Keratinocyte (primary cell): ENCODE results near the gene APPL2. TPM values are rescaled to one million over a fixed set of nuclear protein-coding genes. Genes with fewer than 3 reads are reported as not detected.

Source experiments
- DNase-seq: peaks from one replicate; pipeline ENCODE4 v3.0.0-alpha.2; 2011; ENCODE audit warnings: low read depth, missing footprints, low spot score
- FAIRE-seq: peaks from 2 replicates; lab custom pipeline; 2011; peaks lifted over from hg19 to GRCh38; lab: Jason Lieb, UNC
- H2AFZ ChIP-seq: 2 replicates; pipeline ENCODE4 v1.6.0; 2012; ENCODE audit warnings: low read length, control low read depth, inconsistent platforms; ENCODE audit not compliant: control insufficient read depth
- H3K27ac ChIP-seq: 2 replicates; pipeline ENCODE4 v1.5.1; 2011; ENCODE audit warnings: low read length; ENCODE audit not compliant: control insufficient read depth, insufficient read depth
- H3K27me3 ChIP-seq: 3 replicates; pipeline ENCODE4 v1.6.0; 2011; ENCODE audit warnings: low read length; ENCODE audit not compliant: control insufficient read depth, insufficient read depth; ENCODE audit errors: extremely low read depth
- H3K36me3 ChIP-seq, 2 experiments: 2 replicates in 1 of 2; 3 replicates in 1 of 2; pipeline ENCODE4 v1.5.1; 2011; ENCODE audit warnings: low read length in 2 of 2, mild to moderate bottlenecking in 1 of 2; ENCODE audit not compliant: control insufficient read depth in 2 of 2, insufficient read depth in 2 of 2; ENCODE audit errors: extremely low read depth in 1 of 2
- H3K4me1 ChIP-seq: 3 replicates; pipeline ENCODE4 v1.5.1; 2011; ENCODE audit warnings: low read length; ENCODE audit not compliant: control insufficient read depth, insufficient read depth; ENCODE audit errors: extremely low read depth
- H3K4me2 ChIP-seq: 3 replicates; pipeline ENCODE4 v1.6.0; 2011; ENCODE audit warnings: low read depth, low read length; ENCODE audit not compliant: control insufficient read depth, insufficient read depth; ENCODE audit errors: extremely low read depth
- H3K4me3 ChIP-seq, 3 experiments: fragments of 200-600 bp in 1 of 3; sonication (generic) in 1 of 3; 2 replicates in 2 of 3; 3 replicates in 1 of 3; pipeline ENCODE4 v1.5.1; 2011 to 2016; ENCODE audit warnings: low read length in 3 of 3, mild to moderate bottlenecking in 3 of 3, control low read depth in 2 of 3, inconsistent platforms in 1 of 3, low read depth in 1 of 3, mixed read lengths in 1 of 3, mixed run types in 1 of 3, moderate library complexity in 1 of 3; ENCODE audit not compliant: control insufficient read depth in 2 of 3, insufficient read depth in 2 of 3; ENCODE audit errors: extremely low read depth in 1 of 3
- H3K79me2 ChIP-seq: 2 replicates; pipeline ENCODE4 v1.6.0; 2012; ENCODE audit warnings: low read length; ENCODE audit not compliant: control insufficient read depth, insufficient read depth
- H3K9ac ChIP-seq: 3 replicates; pipeline ENCODE4 v1.6.0; 2011; ENCODE audit warnings: low read length; ENCODE audit not compliant: control insufficient read depth, insufficient read depth; ENCODE audit errors: extremely low read depth
- H3K9me1 ChIP-seq: 3 replicates; pipeline ENCODE4 v1.6.0; 2011; ENCODE audit warnings: low read length; ENCODE audit not compliant: control insufficient read depth, insufficient read depth; ENCODE audit errors: extremely low read depth
- H3K9me3 ChIP-seq: 2 replicates; pipeline ENCODE4 v1.5.1; 2012; ENCODE audit warnings: low read depth, low read length; ENCODE audit not compliant: control insufficient read depth
- H4K20me1 ChIP-seq: 3 replicates; pipeline ENCODE4 v1.6.0; 2011; ENCODE audit warnings: low read length; ENCODE audit not compliant: control insufficient read depth, insufficient read depth; ENCODE audit errors: extremely low read depth
- EZH2 ChIP-seq: IDR thresholded peaks from one replicate; pipeline ENCODE4 v1.6.1; 2012; ENCODE audit warnings: inconsistent platforms, mild to moderate bottlenecking, low read length, moderate library complexity
- dilution Hi-C: fragments of 300-500 bp; cut with MboI; formaldehyde crosslinking; loops from one replicate; pipeline ENCODE4 v1.7.0; 2020; ENCODE audit warnings: low sequenced_read_pairs; ENCODE audit not compliant: extremely low pct_ligation_motif_present
- polyA plus RNA-seq, 5 experiments: library from polyadenylated mRNA; depleted of rRNA in 3 of 5; stranded (reverse) in 3 of 5; stranded (forward) in 1 of 5; unstranded in 1 of 5; fragments of >200 nt; gene quantifications; 1 replicate in 1 of 5; 2 replicates in 3 of 5; 3 replicates in 1 of 5; pipeline versions ENCODE4 v1.2.1 to v1.2.3, GENCODE V29; 2011 to 2012; ENCODE audit warnings: missing spikeins in 2 of 5, low read depth in 1 of 5, low replicate concordance in 1 of 5
- TF ChIP-seq, protein P1 (sequence below), 3 experiments: IDR thresholded peaks in 1 of 3; conservative IDR thresholded peaks in 1 of 3; optimal IDR thresholded peaks in 1 of 3; 2 replicates in 2 of 3; 3 replicates in 1 of 3; pipeline versions ENCODE3 to v1.5.1; 2011; ENCODE audit warnings: low read length in 3 of 3, mild to moderate bottlenecking in 3 of 3, moderate library complexity in 2 of 3, control low read depth in 1 of 3, inconsistent platforms in 1 of 3; ENCODE audit not compliant: insufficient read depth in 2 of 3; ENCODE audit errors: extremely low read depth in 1 of 3

Gene APPL2
- polyA plus RNA-seq, 1 donor (not counting 4 experiments of a cell fraction or from before 2014, with no cell fraction given): 26.1 TPM

DNA sequence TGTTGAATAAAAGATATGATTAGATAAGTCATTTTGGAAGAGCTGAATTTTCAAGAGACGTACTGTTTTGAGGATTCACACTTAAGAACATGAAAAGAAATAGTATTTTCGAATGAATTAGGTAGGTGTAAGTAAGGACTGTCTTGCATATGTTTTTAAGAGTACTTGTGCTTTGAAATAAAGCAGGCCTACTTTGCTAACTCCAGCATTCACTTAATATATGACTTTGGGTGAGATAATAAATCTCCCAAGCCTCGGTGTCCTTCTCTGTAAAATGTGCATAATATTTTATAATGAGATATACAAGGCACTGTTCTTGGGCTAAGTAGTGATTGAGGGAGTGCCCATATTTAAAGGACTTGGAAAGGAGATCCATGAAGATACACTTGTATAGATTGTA is 73.8 kb downstream of the APPL2 start:
- no peak for TF ChIP-seq EZH2
- TF ChIP-seq, protein P1, sequence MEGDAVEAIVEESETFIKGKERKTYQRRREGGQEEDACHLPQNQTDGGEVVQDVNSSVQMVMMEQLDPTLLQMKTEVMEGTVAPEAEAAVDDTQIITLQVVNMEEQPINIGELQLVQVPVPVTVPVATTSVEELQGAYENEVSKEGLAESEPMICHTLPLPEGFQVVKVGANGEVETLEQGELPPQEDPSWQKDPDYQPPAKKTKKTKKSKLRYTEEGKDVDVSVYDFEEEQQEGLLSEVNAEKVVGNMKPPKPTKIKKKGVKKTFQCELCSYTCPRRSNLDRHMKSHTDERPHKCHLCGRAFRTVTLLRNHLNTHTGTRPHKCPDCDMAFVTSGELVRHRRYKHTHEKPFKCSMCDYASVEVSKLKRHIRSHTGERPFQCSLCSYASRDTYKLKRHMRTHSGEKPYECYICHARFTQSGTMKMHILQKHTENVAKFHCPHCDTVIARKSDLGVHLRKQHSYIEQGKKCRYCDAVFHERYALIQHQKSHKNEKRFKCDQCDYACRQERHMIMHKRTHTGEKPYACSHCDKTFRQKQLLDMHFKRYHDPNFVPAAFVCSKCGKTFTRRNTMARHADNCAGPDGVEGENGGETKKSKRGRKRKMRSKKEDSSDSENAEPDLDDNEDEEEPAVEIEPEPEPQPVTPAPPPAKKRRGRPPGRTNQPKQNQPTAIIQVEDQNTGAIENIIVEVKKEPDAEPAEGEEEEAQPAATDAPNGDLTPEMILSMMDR (optimal IDR thresholded peaks at IDR 0.05 in 1 of 3, IDR thresholded peaks at IDR 0.05 in 1 of 3, conservative IDR thresholded peaks at IDR 0.05 in 1 of 3; ENCODE audit: extremely low read depth in 1 of 3, insufficient read depth in 2 of 3, low read length in 3 of 3): no peak
- H3K9me1 ChIP-seq: no peaks in the 10 kb centered on the region
- no peaks in the 10 kb centered on the region for H4K20me1 ChIP-seq
- H3K9ac ChIP-seq: no peak overlapping the region
- H3K27me3 ChIP-seq: no peaks in the 10 kb centered on the region
- FAIRE-seq (no peak), DNase-seq (no peak)
- no peak overlapping the region for H3K4me2 ChIP-seq
- H2AFZ ChIP-seq: no peak overlapping the region
- H3K9me3 ChIP-seq: no peaks in the 10 kb centered on the region
- no peaks in the 10 kb centered on the region for H3K4me1 ChIP-seq
- no peak overlapping the region for H3K4me3 ChIP-seq
- no peak overlapping the region for H3K27ac ChIP-seq
- no peaks in the 10 kb centered on the region for H3K79me2 ChIP-seq
- peaks cover 26 to 29% of the 10 kb centered on the region in 2 experiments for H3K36me3 ChIP-seq
- dilution Hi-C loops: no loop called here

DNA sequence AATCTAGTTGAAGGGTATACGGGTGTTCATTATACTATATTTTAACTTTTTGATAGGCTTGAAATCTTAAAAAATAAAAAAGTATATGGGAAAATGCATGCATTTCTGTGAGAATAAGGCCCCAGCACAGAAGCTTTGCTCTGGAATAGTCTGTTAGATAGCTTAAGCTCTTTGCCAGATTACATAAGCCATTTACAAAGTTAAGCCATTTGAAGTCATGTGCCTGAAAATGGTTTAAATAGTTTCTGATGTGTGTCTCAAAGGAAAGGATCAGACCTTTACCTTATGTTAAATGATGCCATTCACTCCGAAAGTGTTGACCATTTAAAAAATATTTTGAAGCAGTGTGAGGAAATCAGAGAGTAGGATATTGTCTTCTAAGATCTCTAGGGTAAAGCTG is 77.1 kb downstream of the APPL2 start:
- no peak for DNase-seq
- Histone ChIP-seq H3K9ac (no peak overlapping the region), H4K20me1 (no peaks in the 10 kb centered on the region), H3K36me3 (peaks cover 18 to 22% of the 10 kb centered on the region in 2 experiments), H3K9me3 (no peaks in the 10 kb centered on the region), H3K79me2 (no peaks in the 10 kb centered on the region), H3K4me2 (no peak overlapping the region), H3K27ac (no peak overlapping the region), H2AFZ (no peak overlapping the region), H3K9me1 (no peaks in the 10 kb centered on the region), H3K4me1 (no peaks in the 10 kb centered on the region), H3K4me3 (no peak overlapping the region), H3K27me3 (no peaks in the 10 kb centered on the region)
- dilution Hi-C loops: no loop called here
- TF ChIP-seq, protein P1 (optimal IDR thresholded peaks at IDR 0.05 in 1 of 3, IDR thresholded peaks at IDR 0.05 in 1 of 3, conservative IDR thresholded peaks at IDR 0.05 in 1 of 3; ENCODE audit: extremely low read depth in 1 of 3, insufficient read depth in 2 of 3, low read length in 3 of 3): no peak
- no peak for TF ChIP-seq EZH2
- no peak for FAIRE-seq
